SU-DHL-6 (cell line): ENCODE results near the gene MLH3.

Experiments used
- H2AFZ ChIP-seq: fragments of 200-600 bp; sonication (generic); 2 replicates; pipeline ENCODE4 v1.6.1; 2014; ENCODE audit warnings: low read depth, mild to moderate bottlenecking, moderate library complexity, mixed read lengths, antibody characterized with exemption, low read length; ENCODE audit not compliant: severe bottlenecking
- H3F3A ChIP-seq: fragments of 200-600 bp; shearing (Covaris generic); 2 replicates; pipeline ENCODE4 v1.6.0; 2016; ENCODE audit warnings: antibody characterized with exemption, mild to moderate bottlenecking; ENCODE audit not compliant: insufficient read depth
- H3K27ac ChIP-seq: fragments of 200-600 bp; sonication (generic); 2 replicates; pipeline ENCODE4 v1.5.1; 2016; ENCODE audit warnings: low read depth, mild to moderate bottlenecking, low read length, moderate library complexity, mixed read lengths
- H3K27me3 ChIP-seq: fragments of 200-600 bp; sonication (generic), shearing (Covaris generic); 2 replicates; pipeline ENCODE4 v1.6.0; 2014; ENCODE audit warnings: mild to moderate bottlenecking, low read length
- H3K36me3 ChIP-seq: fragments of 200-600 bp; sonication (generic); 2 replicates; pipeline ENCODE4 v1.6.1; 2014; ENCODE audit warnings: mild to moderate bottlenecking, low read length, mixed read lengths
- H3K4me2 ChIP-seq: fragments of 300-600, 200-600 bp; shearing (Covaris generic), sonication (generic); 2 replicates; pipeline ENCODE4 v1.6.0; 2014; ENCODE audit warnings: low read length, low read depth, mild to moderate bottlenecking; ENCODE audit not compliant: poor library complexity, severe bottlenecking
- H3K4me3 ChIP-seq: fragments of 200-600 bp; sonication (generic); 2 replicates; pipeline ENCODE4 v1.5.1; 2014; ENCODE audit warnings: antibody characterized with exemption, low read length, mild to moderate bottlenecking, mixed read lengths; ENCODE audit not compliant: insufficient read depth, poor library complexity, severe bottlenecking
- H3K79me2 ChIP-seq: fragments of 200-600 bp; sonication (generic); 2 replicates; pipeline ENCODE4 v1.6.1; 2014; ENCODE audit warnings: mild to moderate bottlenecking, low read length, moderate library complexity; ENCODE audit not compliant: insufficient read depth
- H3K9ac ChIP-seq: fragments of 200-600 bp; sonication (generic); 2 replicates; pipeline ENCODE4 v1.7.0; 2014; ENCODE audit warnings: mild to moderate bottlenecking, low read length
- H3K9me2 ChIP-seq: fragments of 200-600 bp; sonication (generic); replicated peaks from 2 replicates; pipeline ENCODE4 v1.6.1; 2014; ENCODE audit warnings: low read length; ENCODE audit not compliant: insufficient read depth
- H3K9me3 ChIP-seq: fragments of 200-600 bp; sonication (generic); 2 replicates; pipeline ENCODE4 v1.6.1; 2014; ENCODE audit warnings: low read length, mixed read lengths; ENCODE audit not compliant: insufficient read depth
- H4K20me1 ChIP-seq: fragments of 200-600 bp; sonication (generic); 2 replicates; pipeline ENCODE4 v1.6.1; 2014; ENCODE audit warnings: low read depth, mild to moderate bottlenecking, antibody characterized with exemption, low read length, moderate library complexity, mixed read lengths
- EZH2phosphoT487 ChIP-seq: fragments of 200-600 bp; sonication (generic), shearing (Covaris generic); conservative IDR thresholded peaks from 2 replicates; pipeline ENCODE4 v1.6.1; 2018; ENCODE audit warnings: mild to moderate bottlenecking, antibody characterized with exemption, low read length, moderate library complexity, mixed read lengths
- TF ChIP-seq, protein P1 (sequence below): fragments of 200-600 bp; sonication (generic); IDR thresholded peaks from one replicate; pipeline ENCODE4 v1.5.1; 2017; ENCODE audit warnings: antibody characterized with exemption, mild to moderate bottlenecking, low read length, moderate library complexity; ENCODE audit not compliant: insufficient read depth, poor library complexity, severe bottlenecking

MLH3 gene

DNA sequence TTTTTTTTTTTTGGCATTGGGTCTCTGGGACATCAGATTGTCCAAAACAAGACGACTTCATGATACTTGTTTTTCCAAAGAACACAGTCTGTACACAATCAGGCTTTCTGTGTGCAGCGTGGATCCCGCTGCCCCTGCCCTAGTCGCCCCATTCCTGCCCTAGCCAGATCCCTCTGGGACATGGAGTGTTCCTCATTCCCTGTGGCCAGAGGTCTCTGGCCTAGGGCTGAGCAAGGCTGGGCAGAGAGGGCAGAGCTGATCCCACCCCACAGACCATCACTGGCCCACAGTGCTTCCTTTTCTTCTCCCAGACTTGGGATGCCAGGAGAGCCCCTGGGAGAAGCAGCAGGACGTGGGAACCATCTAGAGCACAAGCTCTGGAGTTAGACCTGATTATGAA lies 69.4 kb downstream of the MLH3 start:
- TF ChIP-seq EZH2phosphoT487: no peak
- TF ChIP-seq, protein P1, sequence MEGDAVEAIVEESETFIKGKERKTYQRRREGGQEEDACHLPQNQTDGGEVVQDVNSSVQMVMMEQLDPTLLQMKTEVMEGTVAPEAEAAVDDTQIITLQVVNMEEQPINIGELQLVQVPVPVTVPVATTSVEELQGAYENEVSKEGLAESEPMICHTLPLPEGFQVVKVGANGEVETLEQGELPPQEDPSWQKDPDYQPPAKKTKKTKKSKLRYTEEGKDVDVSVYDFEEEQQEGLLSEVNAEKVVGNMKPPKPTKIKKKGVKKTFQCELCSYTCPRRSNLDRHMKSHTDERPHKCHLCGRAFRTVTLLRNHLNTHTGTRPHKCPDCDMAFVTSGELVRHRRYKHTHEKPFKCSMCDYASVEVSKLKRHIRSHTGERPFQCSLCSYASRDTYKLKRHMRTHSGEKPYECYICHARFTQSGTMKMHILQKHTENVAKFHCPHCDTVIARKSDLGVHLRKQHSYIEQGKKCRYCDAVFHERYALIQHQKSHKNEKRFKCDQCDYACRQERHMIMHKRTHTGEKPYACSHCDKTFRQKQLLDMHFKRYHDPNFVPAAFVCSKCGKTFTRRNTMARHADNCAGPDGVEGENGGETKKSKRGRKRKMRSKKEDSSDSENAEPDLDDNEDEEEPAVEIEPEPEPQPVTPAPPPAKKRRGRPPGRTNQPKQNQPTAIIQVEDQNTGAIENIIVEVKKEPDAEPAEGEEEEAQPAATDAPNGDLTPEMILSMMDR: no peak
- Histone ChIP-seq H3K9me3 (no peaks in the 10 kb centered on the region), H3K36me3 (no peaks in the 10 kb centered on the region), H2AFZ (no peak overlapping the region), H3K4me3 (no peak overlapping the region), H3K9ac (no peak overlapping the region), H3K4me2 (no peak overlapping the region), H3F3A (no peaks in the 10 kb centered on the region), H3K9me2 (no peaks in the 10 kb centered on the region), H4K20me1 (no peaks in the 10 kb centered on the region), H3K27me3 (no peaks in the 10 kb centered on the region), H3K79me2 (no peaks in the 10 kb centered on the region), H3K27ac (no peak overlapping the region)

DNA sequence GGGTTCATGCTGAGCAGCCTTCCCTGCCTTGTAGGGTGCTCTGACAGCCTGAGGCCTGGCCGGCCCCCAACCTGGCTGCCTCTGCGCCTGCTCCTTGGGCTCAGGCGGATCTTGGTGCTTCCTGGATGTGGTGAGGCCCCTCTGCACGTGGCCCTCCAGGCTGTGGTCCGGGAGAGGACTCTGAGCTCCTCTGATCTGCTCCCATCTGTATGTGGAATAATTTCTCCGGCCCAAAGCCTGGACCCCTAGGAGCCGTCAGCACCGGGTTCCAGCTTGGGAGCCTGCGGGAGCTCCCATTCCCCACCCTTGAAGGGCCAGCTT lies 69.8 kb downstream of the MLH3 start:
- H3K9ac ChIP-seq: no peak overlapping the region
- no peaks in the 10 kb centered on the region for H3K9me2 ChIP-seq
- no peaks in the 10 kb centered on the region for H4K20me1 ChIP-seq
- no peaks in the 10 kb centered on the region for H3K79me2 ChIP-seq
- no peaks in the 10 kb centered on the region for H3K36me3 ChIP-seq
- H3F3A ChIP-seq: no peaks in the 10 kb centered on the region
- H3K9me3 ChIP-seq: no peaks in the 10 kb centered on the region
- no peaks in the 10 kb centered on the region for H3K27me3 ChIP-seq
- H2AFZ ChIP-seq: no peak overlapping the region
- no peak overlapping the region for H3K27ac ChIP-seq
- TF ChIP-seq, protein P1: no peak
- TF ChIP-seq EZH2phosphoT487: no peak
- H3K4me2 ChIP-seq: no peak overlapping the region
- no peak overlapping the region for H3K4me3 ChIP-seq

DNA sequence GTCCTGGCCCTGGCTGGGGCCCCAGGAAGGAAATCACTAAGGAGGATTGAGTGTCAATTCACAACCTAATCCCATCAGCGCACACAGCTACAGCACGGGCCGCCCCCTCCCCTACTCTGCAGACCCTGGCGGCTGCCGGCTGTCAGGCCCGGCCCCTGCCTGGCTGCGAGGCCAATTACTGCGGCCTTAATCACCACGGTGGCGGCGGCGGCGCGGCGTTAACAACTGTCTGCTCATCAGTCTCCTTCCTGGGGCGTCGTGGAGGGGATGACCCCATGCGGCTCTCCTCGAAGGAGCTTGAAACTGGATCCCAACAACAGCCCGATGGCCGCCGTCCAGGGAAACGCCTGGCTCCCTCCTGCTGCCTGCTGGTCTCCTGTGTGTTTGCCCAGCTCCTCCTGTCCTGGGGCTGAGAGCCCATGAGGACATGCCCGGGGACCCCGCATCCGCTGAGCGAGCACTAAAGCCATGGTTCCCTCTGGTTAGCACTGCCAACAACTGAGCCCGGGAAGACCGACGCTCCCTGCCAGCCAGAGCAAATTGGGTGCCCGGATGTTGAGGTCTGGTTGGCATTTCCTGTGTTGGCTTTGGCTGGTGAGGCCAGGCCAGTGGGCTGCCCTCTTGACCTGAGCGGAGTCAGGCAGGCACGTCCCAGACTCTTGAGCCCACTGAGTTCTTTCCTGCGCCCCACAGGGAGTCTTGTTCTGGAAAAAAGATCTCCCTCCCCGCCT lies 70.4 kb downstream of the MLH3 start:
- H3K79me2 ChIP-seq: no peaks in the 10 kb centered on the region
- no peaks in the 10 kb centered on the region for H3K9me3 ChIP-seq
- H3K27ac ChIP-seq: no peak overlapping the region
- no peaks in the 10 kb centered on the region for H4K20me1 ChIP-seq
- no peaks in the 10 kb centered on the region for H3K9me2 ChIP-seq
- no peaks in the 10 kb centered on the region for H3K27me3 ChIP-seq
- H2AFZ ChIP-seq: no peak overlapping the region
- no peak overlapping the region for H3K9ac ChIP-seq
- TF ChIP-seq, protein P1: no peak
- no peak for TF ChIP-seq EZH2phosphoT487
- no peak overlapping the region for H3K4me3 ChIP-seq
- no peaks in the 10 kb centered on the region for H3K36me3 ChIP-seq
- no peaks in the 10 kb centered on the region for H3F3A ChIP-seq
- H3K4me2 ChIP-seq: no peak overlapping the region
